ENCODE measurements around the gene IL1R2.

Gene IL1R2

DNA sequence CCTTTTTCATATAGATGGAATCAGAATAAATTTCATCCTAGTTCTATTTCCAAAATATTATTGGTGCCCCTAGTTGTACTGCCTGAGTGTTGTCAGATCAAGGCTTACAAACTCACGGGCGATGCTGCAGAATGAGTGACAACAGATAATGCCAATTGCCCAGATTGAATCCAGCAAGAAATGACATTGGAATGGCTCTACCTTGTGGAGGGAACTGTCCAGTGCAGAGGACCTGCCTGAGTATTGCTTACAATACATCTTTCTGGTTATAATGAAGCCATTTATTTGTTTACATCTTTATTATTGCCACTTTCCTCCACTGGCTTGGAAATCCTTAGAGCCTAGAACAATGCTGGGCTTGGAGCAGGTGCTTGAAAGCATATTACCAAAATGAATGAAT, 7.8 kb upstream of the IL1R2 start:
- H3K36me3 Mint-ChIP-seq (ENCODE audit: low read depth): no peaks in the 10 kb centered on the region
- no peaks in the 10 kb centered on the region for H3K27me3 Mint-ChIP-seq
- H3K27ac Mint-ChIP-seq: no peak overlapping the region
- peaks cover 30% of the 10 kb centered on the region for H3K4me1 Mint-ChIP-seq (ENCODE audit: low read depth)
- no peak overlapping the region for H3K4me3 Mint-ChIP-seq
- H3K9me3 Mint-ChIP-seq: no peaks in the 10 kb centered on the region
- DNase-seq: no peak

DNA sequence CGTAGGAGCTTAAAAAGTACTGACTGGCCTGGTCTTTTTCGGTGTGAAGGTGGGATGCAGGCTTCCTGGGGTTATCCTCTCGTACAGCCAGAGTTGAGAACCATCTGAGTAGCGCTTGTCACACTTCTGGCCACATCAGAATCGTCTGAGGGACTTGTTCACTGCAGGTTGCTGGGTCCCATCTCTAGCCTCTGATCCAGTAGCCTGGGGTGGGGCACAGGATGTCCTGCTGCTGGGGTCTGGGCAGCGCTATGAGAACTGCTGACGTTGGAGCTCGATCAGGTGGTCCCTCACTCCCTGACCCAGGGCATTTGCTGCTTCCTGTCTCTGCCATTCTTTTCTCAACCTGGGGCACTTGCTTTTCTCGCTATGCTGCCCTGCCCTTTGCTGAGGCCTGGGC, 7.1 kb upstream of the IL1R2 start:
- no peak for DNase-seq
- Mint-ChIP-seq H3K27me3 (no peaks in the 10 kb centered on the region), H3K4me3 (no peak overlapping the region), H3K4me1 (ENCODE audit: low read depth) (peaks cover 30% of the 10 kb centered on the region), H3K27ac (no peak overlapping the region), H3K9me3 (no peaks in the 10 kb centered on the region), H3K36me3 (ENCODE audit: low read depth) (no peaks in the 10 kb centered on the region)

DNA sequence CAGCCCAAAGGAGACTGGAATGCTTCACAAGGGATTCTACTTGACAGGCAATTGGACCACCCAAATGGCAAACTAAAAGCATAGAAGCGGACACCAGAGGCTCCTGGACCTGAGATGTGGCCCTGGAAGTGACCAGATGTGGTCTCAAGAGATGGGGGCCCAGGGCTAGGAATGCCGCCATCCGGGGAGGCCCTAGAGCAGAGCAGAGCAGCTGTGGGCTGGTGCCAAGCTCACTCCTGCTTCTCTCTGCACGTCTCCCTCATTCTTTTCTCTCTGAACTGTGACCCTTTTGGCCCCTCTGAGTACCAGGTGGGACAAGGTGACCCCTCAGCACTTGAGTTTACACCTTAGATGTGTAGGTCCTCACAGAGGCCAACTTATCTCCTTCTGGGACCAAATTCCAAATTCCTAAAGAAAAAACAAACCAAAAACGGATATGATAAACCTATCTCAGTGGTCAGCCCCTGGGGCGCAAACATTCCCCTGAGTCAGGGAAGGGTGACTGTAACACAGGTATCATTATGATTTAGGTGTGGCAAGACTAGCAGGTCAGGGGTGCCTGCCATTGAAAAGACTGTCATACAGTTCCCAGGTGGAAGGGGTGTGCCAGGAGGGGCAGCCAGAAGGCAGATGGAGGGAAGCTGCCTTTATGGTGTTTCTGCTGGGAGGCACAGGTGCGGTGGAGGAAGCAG, 6.5 kb upstream of the IL1R2 start:
- DNase-seq: no peak
- Mint-ChIP-seq H3K36me3 (ENCODE audit: low read depth) (no peaks in the 10 kb centered on the region), H3K27ac (no peak overlapping the region), H3K4me3 (no peak overlapping the region), H3K4me1 (ENCODE audit: low read depth) (peaks cover 30% of the 10 kb centered on the region), H3K9me3 (no peaks in the 10 kb centered on the region), H3K27me3 (no peaks in the 10 kb centered on the region)

DNA sequence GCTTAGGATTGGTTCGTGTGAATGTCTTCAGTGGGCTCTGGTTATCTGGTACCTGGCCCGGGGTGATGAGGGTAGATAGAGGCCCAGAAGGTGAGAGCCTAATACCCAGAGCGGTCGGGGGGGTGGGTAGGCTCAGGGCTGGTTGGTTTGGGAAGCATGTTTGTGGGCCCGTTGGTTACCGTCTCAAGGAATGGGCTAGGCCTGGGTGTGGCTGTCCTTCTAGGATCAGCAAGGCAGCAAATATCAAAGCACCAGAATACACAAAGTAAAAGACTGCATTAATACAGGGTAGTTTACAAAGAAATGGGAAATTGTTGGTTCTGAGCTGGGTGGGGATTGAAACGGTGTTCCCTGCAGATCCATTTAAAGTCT, 6.0 kb upstream of the IL1R2 start:
- H3K9me3 Mint-ChIP-seq: no peaks in the 10 kb centered on the region
- DNase-seq: no peak
- H3K27me3 Mint-ChIP-seq: no peaks in the 10 kb centered on the region
- H3K4me1 Mint-ChIP-seq (ENCODE audit: low read depth): peaks cover 30% of the 10 kb centered on the region
- no peaks in the 10 kb centered on the region for H3K36me3 Mint-ChIP-seq (ENCODE audit: low read depth)
- no peak overlapping the region for H3K27ac Mint-ChIP-seq
- H3K4me3 Mint-ChIP-seq: no peak overlapping the region

DNA sequence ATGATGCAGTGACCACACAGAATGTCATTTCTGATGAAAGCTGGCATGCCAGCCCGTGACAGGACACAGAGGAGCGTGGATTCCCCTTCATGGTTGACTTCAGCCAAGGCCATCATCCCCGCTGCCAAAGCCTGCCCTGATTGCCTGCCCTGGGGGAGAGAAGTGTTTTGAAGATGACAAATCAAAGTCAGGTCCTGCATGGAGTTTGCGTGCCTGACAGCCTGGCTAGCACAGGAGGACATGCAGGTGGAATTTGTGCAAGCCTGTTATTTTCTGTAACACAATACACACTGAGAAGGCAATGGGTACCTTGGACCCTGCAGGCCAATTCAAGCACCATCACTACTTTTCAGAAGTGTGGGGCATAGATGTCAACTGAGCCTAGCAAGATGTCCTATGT, 5.4 kb upstream of the IL1R2 start:
- Mint-ChIP-seq H3K4me3 (no peak overlapping the region), H3K27ac (no peak overlapping the region), H3K27me3 (peaks cover 5% of the 10 kb centered on the region), H3K36me3 (ENCODE audit: low read depth) (no peaks in the 10 kb centered on the region), H3K9me3 (no peaks in the 10 kb centered on the region), H3K4me1 (ENCODE audit: low read depth) (peaks cover 30% of the 10 kb centered on the region)
- no peak for DNase-seq

DNA sequence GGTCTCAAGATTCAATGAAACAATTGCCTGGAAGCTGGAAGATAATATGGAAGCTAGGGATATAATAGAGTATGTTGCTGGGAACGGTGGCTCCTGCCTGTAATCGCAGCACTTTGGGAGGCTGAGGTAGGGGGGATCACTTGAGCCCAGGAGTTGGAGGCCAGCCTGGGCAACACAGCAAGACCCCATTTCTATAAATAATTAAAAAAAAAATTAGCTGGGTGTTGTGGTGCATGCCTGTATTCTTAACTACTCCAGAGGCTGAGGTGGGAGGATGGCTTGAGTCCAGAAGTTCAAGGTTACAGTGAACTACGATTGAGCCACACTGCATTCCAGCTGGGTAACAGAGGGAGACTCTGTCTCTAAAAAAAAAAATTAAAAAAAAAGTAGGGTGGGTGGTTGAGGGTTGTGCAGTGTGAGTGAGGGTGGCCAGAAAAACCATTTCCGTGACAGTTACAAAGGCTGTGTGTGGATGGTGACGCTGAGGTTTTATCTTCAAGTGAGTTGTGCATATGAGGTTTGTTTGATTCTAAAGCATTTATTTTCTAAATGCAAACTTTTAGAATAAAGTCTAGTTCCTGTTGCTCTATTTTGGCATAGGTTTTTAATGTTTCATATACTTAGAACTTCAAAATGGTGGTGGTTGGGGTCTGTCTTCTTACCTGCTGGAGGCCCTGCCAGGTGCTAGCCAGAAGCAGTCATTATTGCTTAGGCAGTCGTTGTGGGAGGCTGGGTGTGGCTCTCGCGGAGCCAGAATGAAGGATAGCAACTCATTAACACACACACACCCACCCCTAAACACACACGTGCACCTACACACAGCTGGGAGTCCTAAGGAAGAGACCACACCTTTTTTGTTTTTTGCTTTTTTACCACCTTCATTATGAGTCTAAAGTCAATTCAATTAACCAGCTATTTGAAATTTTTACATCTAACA, 4.7 kb upstream of the IL1R2 start:
- H3K36me3 Mint-ChIP-seq (ENCODE audit: low read depth): no peaks in the 10 kb centered on the region
- no peak overlapping the region for H3K4me3 Mint-ChIP-seq
- no peak overlapping the region for H3K27ac Mint-ChIP-seq
- peaks cover 12% of the 10 kb centered on the region for H3K27me3 Mint-ChIP-seq
- H3K9me3 Mint-ChIP-seq: no peaks in the 10 kb centered on the region
- no peak for DNase-seq
- peaks cover 26% of the 10 kb centered on the region for H3K4me1 Mint-ChIP-seq (ENCODE audit: low read depth)

DNA sequence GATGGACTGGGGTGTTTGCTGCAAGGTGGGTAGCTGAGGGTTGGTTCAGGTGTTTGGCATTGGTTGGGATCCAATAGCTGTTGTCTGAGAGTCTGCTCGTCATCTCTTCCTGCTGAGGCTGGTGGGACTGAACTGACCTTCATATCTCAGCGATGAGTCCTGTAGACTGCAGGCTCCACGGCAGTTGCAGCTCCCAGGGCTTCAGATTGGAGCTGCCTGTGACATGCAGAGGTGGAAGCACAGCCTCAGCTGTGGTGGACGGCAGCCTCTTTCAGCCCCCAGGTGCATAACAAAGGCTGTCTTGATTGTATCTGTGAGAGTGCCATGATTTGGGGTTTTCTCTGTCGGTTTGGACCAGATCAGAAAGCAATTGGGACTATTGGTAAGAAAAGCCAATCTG, 3.9 kb upstream of the IL1R2 start:
- Mint-ChIP-seq H3K36me3 (ENCODE audit: low read depth) (no peaks in the 10 kb centered on the region), H3K27ac (no peak overlapping the region), H3K9me3 (no peaks in the 10 kb centered on the region), H3K27me3 (peaks cover 18% of the 10 kb centered on the region), H3K4me1 (ENCODE audit: low read depth) (peaks cover 26% of the 10 kb centered on the region), H3K4me3 (no peak overlapping the region)
- no peak for DNase-seq

DNA sequence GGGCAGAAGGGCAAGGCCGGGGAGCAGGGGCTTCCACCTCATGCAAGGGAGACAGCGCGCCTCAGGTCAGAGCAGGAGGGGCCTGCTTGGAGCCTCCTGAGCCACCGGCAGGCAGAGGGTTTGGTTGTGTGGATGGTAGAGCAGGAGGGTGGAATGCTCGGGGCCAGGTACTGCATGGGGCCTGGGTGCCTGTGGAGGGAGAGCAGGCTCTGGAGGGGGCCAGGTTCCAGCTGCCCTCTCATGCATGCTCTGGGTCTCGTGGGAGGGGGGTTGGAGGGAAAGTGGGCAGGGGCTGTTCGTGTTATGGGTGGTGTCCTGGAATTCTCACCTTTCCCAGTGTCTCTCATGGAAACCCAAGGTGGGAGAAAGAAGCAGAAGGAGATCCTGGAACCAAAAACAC, 3.2 kb upstream of the IL1R2 start:
- no peak for DNase-seq
- no peaks in the 10 kb centered on the region for H3K9me3 Mint-ChIP-seq
- no peak overlapping the region for H3K27ac Mint-ChIP-seq
- H3K27me3 Mint-ChIP-seq: peaks cover 24% of the 10 kb centered on the region
- H3K36me3 Mint-ChIP-seq (ENCODE audit: low read depth): no peaks in the 10 kb centered on the region
- no peak overlapping the region for H3K4me3 Mint-ChIP-seq
- peaks cover 26% of the 10 kb centered on the region for H3K4me1 Mint-ChIP-seq (ENCODE audit: low read depth)

DNA sequence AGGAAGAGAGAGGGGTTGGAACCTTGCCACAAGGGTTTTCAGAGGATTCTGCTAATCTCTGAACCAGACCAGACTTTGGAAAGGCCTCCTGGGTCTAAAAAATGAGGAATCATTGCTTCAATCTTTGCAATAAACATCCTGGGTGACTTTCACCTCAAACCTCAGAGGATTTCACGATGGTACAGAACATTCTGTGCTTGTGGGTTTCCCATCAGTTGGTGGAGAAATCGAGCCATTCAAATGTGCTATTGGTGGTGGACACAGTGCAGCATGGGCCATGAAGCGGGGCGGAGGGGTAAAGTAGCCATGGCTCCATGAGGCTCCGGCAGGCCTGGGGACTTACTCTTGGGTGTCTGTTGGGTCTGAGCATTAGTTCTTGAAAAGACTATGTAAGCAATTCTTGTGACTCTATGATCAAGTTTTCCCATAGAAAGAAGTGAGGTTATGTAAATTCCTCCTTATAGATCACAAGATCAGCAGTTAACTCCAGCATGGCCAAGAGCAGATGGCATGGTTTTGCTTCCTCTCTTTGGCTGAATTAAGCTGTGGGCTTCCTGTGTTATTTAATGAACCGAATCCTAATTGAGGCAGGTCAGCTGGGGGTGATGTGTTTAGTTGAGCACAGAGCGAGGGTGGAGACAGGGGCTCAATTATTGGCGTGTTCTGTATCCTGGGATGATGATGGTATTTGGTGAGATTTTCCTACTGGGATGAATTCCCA, 1.9 kb upstream of the IL1R2 start:
- H3K4me3 Mint-ChIP-seq: no peak overlapping the region
- H3K27ac Mint-ChIP-seq: no peak overlapping the region
- H3K9me3 Mint-ChIP-seq: no peaks in the 10 kb centered on the region
- no peaks in the 10 kb centered on the region for H3K36me3 Mint-ChIP-seq (ENCODE audit: low read depth)
- peaks cover 26% of the 10 kb centered on the region for H3K27me3 Mint-ChIP-seq
- H3K4me1 Mint-ChIP-seq (ENCODE audit: low read depth): peaks cover 26% of the 10 kb centered on the region
- DNase-seq: no peak

DNA sequence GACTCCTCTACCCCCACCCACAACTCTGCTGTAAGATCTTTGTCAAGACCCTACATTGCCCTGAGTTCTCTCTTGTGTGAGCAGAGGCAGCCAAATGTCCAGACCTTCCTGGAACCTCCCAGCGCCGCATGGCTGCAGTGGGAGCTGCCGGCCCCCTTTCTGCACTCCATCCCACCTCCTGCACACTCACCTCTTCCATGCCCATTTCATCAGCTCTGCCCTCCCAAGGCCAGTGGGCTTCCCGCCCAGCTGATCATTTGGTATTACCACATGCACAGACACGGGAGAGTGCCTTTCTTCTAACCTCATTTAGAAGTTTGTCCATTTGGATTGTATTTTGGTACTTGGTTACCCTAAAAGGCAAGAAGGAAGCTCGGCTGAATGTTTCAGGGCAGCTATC, 2.0 kb downstream of the IL1R2 start:
- no peak for DNase-seq
- Mint-ChIP-seq H3K27me3 (peaks cover 30% of the 10 kb centered on the region), H3K4me1 (ENCODE audit: low read depth) (peaks cover 19% of the 10 kb centered on the region), H3K27ac (no peak overlapping the region), H3K9me3 (peaks cover 3% of the 10 kb centered on the region), H3K4me3 (no peak overlapping the region), H3K36me3 (ENCODE audit: low read depth) (no peaks in the 10 kb centered on the region)

DNA sequence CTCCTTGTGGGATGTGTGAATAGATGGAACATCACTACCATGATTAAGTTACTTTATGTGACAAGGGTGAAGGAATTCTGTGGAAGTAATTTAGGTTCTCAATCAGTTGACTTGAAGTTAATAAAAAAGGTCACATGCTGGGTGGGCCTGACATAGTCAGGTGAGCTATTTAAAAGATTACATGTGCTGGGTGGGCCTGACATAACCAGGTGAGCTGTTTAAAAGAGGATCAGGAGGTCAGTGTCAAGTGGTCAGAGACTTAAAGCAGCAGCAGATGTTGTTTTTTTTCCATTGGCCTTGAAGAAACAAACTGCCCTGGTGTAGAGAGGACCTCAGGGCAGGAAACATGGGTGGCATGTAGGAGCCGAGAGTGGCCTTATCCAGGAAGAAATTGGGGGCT, 3.3 kb downstream of the IL1R2 start:
- H3K36me3 Mint-ChIP-seq (ENCODE audit: low read depth): no peaks in the 10 kb centered on the region
- H3K4me3 Mint-ChIP-seq: no peak overlapping the region
- peaks cover 3% of the 10 kb centered on the region for H3K9me3 Mint-ChIP-seq
- no peak for DNase-seq
- peaks cover 30% of the 10 kb centered on the region for H3K27me3 Mint-ChIP-seq
- peaks cover 30% of the 10 kb centered on the region for H3K4me1 Mint-ChIP-seq (ENCODE audit: low read depth)
- no peak overlapping the region for H3K27ac Mint-ChIP-seq

DNA sequence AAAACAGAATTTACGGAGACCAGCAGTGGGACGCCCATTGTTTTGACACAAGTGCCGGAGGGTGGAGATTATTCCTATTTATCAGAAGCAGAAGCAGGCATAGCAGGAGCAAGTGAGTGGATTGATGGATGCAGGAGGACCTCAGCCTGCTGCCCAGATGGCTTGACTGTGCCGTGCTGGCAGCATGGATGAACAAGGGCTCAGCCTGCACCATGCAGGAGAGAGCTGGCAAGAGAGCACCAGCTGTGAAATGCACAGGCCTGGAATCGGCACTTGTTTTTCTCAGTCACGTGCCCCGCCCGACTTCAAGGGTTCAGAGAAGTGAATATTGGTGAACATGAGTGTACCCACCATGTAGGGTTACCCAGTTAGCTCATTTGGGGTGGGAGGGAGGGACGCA, 4.0 kb downstream of the IL1R2 start:
- Mint-ChIP-seq H3K9me3 (peaks cover 5% of the 10 kb centered on the region), H3K36me3 (ENCODE audit: low read depth) (no peaks in the 10 kb centered on the region), H3K27me3 (peaks cover 30% of the 10 kb centered on the region), H3K27ac (no peak overlapping the region), H3K4me1 (ENCODE audit: low read depth) (peaks cover 38% of the 10 kb centered on the region), H3K4me3 (no peak overlapping the region)
- no peak for DNase-seq

DNA sequence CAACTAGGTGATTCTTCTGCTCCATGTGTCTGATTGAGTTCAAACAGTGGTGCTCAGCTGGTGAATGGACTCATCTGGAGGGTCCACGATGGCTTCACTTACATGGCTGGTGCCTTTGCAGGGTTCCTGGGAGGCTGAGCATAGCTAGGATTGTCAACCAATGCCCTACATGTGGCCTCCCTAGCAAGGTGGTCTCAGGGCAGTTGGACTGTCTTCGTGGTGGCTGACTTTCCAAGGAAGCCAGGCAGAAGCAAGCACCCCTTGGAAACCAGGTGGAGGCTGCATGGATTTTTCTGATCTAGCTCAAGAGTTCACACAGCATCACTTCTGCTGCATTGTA, 6.8 kb downstream of the IL1R2 start:
- H3K9me3 Mint-ChIP-seq: peaks cover 5% of the 10 kb centered on the region
- H3K27ac Mint-ChIP-seq: peak overlapping the region; percentile 97
- no peaks in the 10 kb centered on the region for H3K36me3 Mint-ChIP-seq (ENCODE audit: low read depth)
- H3K4me3 Mint-ChIP-seq: peak overlapping the region; percentile 56
- H3K4me1 Mint-ChIP-seq (ENCODE audit: low read depth): peaks cover 44% of the 10 kb centered on the region
- peaks cover 7% of the 10 kb centered on the region for H3K27me3 Mint-ChIP-seq
- peak; percentile 42 for DNase-seq

DNA sequence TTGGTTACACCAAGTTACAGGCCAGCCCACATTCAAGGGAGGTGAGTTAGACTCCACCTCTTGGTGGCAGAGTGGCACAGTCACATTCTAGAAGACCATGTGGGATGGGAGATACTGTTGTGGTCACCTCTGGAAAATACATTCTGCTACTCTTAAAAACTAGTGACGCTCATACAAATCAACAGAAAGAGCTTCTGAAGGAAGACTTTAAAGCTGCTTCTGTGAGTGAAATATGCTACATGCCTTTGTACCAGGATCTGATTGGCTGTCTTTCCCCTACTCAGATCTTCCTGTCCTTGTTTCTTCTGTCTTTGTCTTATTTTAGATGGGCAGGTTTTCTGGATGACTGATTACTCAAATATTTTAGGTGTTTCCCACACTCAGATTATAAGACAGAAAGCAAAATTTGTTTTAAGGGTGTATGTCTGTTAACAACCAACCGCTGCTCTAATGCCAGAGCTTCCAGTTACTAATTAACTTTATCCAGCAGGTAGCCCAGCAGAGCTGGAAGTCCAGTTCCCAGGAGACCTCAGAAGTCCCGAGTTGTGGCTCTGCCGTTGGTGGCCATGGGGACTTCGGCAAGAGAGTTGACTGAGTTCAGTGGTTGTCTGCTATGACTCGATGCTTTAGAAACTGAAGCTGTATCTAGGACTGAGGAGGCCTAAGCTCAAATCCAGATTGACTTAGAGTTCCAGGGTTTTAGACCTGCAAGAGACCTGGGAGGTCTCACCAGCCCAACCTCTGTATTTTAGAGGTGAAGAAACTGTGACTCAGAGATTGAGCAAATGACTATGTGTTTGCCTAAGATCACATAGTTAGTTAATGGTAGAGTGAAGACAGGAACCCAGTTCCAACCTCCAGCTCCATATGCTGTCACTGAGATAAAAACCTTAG, 7.4 kb downstream of the IL1R2 start:
- peak; percentile 70 for DNase-seq
- Mint-ChIP-seq H3K36me3 (ENCODE audit: low read depth) (no peaks in the 10 kb centered on the region), H3K9me3 (peaks cover 5% of the 10 kb centered on the region), H3K27me3 (peaks cover 4% of the 10 kb centered on the region), H3K4me3 (peak overlapping the region; percentile 56), H3K27ac (peak overlapping the region; percentile 97), H3K4me1 (ENCODE audit: low read depth) (peaks cover 44% of the 10 kb centered on the region)
